ENCODE results near the gene NDUFAF7.

GRCh38 chr2:37201208-37201607 is 30.2 kb upstream of the NDUFAF7 start:
- TF ChIP-seq EZH2 (IDR thresholded peaks at IDR 0.05; ENCODE audit: insufficient read depth, low read length): no peak
- TF ChIP-seq CTCF (IDR thresholded peaks at IDR 0.05; ENCODE audit: insufficient read depth, low read depth, low read length): no peak

Data from astrocyte (in vitro differentiated cells and primary cell).